Renal cortical epithelial cell (primary cell): Measurements from ENCODE around the gene VSIR. TPM values are rescaled to one million over a fixed set of nuclear protein-coding genes. Genes with fewer than 3 reads are reported as not detected.

Experiments
- DNase-seq: peaks from one replicate; pipeline ENCODE4 v3.0.0-alpha.2; 2011; ENCODE audit warnings: low read depth
- total RNA-seq: library from RNA; depleted of rRNA; stranded (reverse); fragments of >200 nt; gene quantifications from 2 replicates; pipeline ENCODE4 v1.2.3, GENCODE V29; 2014

VSIR gene
- total RNA-seq, 1 donor from 2014 or later, result 14.0 TPM

DNA sequence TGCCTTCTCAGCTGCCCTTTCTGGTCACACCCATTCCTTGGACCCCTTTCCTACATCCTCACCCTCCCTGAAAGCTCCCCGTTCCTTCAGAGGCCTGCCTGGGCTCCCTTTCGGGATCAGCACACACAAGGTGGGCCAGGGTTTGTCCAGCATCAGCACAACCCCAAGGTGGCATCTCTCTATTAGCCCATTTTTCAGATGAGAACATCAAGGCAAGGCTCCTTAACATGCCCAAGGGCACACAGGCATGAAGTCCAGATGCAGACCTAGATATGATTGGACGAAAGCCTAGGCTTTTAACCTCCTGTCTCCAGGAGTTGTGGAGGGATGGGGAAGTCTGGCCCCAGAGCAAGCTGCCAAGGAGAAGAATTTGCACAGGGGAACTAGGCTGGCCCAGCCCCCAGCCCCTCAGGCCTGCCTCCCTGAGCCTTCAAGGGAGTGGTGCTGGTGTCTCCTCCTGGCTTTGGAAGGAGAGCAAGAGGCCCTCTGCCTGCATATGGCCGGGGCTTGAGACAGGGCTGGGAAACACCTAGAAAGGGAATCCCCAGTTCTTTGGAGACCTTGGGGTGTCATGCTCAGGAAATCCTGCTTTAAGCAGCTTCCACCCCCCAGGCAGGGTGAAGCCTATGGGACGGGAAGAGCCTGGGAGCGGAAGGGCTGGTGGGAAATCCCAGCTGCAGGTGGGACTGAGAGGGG is 9.0 kb upstream of the VSIR start:
- no peak for DNase-seq

DNA sequence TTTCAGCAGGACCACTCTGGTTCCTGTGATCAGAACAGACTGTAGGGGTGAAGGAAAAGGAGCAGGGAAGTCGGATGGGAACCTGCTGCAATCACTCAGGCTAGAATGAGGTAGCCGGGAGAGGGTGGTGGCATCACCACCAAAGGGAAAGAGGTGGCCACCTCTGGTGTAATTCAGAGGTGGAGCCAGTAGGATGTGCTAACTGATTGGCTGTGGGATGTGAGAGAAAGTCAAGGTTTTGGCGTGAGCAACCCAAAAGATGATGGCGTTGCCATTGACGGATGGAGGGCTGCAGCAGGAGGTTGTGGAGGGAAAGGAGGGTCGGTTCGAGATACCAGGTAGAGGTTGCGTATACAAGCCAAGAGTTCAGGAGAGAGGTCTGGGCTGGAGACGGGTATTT is 7.4 kb upstream of the VSIR start:
- no peak for DNase-seq

DNA sequence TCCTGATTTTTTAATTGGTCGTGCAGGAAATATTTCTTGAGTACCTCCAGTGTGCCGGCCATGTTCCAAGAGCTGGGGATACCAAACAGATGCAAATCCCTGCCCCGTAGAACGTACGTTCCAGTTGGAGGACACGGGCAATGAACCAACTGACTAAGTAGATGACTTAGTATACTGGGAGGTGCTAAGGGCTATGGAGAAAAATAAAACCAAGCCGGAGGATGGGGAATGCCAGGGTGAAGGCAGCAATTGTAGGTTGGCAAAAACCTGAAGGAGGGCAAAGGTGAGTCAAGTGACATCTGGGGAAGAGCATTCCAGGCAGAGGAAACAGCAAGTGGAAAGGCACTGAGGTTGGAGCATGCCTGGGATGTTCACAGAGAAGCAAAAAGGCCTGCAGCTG is 6.8 kb upstream of the VSIR start:
- no peak for DNase-seq

DNA sequence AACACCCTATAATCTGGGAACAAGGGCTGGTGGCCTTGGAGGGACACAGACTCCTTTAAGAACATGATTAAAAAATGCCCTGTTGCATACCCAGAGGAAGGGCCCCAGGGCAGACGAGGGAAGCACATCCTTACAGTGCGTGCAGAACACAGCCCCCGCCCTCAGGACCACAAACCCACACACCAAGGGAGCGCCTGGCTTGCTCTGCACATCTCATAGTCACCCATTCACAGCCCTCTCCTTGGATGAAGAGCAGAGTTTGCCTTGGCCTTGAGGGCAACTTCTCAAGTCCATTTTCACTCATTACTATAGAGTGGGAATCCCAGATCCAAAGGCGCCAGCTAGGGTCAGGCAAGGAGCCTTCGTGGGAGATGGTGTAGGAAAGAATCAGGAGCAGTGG is 6.3 kb upstream of the VSIR start:
- no peak for DNase-seq

DNA sequence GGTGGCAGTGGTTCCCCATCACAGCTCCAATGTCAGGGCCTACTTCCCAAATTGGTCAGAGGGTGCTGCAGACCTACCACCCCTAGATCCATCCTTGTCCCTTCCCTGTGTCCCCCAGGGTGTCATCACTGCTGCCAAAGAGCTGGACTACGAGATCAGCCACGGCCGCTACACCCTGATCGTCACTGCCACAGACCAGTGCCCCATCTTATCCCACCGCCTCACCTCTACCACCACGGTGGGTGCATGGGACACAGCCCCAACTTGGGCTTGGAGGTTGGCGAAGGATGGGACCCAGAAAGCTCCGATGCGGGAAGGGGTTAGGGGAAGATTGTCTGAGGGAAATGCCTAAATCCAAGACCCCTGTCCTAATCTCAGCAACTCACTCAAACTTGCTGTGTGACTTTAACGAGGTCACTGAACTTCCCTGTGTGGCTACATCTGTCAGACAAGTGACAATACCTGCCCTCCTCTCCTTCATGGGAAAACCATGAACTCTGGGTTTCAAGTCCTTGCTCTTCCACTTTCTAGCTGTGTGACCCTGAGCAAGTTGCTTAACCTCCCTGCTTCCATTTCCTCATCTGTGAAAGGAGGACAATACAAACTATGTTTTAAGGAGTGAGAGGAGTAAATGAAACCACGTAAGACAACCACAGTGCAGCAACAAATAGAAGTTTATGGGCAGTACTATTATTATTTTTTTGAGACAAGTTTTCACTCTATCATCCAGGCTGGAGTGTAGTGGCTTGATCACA is 4.9 kb upstream of the VSIR start:
- DNase-seq, result no peak

DNA sequence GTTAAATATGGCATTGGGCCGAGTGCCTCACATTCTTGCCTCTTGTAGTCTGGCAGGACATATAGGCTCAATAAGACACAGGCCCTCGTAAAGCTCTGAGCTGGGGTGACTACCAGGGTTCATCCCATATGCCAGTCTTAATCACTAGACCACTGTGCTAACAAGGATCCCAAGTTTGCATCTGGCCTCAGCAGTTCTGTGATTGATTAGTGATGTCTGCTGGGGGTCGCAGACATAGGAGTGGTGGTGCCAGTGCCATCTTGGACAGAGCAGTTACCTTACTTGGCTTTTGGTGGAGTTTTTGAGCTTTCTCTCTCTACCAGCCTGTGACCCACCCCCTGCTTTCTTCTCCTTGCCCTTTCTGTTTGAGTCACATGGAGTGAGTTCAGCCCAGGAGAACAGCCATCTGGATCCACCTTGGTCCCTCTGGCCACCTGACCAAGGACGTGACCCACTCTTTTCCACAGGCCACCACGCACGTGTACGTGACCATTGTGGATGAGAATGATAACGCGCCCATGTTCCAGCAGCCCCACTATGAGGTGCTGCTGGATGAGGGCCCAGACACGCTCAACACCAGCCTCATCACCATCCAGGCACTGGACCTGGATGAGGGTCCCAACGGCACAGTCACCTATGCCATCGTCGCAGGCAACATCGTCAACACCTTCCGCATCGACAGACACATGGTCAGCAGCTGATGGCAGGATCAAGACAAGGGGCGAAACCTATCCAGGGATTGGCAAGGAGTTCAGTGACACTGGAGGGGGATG is 4.1 kb upstream of the VSIR start:
- no peak for DNase-seq

DNA sequence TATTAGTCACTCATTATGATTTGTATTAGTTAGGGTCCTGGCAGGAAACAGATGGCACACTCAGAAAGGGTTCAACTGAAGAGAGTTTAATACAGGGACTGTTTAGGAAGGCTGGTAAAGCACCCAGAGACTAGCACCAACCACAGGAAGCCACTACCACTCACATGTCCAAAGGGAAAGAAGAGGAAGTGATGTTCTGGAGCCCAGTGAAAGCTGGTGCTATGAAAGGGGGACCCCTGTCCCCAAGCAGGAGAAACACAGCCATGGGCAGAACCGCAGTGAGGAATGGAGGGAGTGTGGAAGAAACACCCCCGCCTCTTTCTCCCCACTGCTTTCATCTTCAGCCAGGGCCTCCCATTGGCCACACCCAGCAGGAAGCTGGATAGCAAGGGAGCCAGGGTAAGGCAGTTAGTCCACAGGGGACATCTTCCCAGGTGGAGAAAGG is 3.2 kb upstream of the VSIR start:
- no peak for DNase-seq

DNA sequence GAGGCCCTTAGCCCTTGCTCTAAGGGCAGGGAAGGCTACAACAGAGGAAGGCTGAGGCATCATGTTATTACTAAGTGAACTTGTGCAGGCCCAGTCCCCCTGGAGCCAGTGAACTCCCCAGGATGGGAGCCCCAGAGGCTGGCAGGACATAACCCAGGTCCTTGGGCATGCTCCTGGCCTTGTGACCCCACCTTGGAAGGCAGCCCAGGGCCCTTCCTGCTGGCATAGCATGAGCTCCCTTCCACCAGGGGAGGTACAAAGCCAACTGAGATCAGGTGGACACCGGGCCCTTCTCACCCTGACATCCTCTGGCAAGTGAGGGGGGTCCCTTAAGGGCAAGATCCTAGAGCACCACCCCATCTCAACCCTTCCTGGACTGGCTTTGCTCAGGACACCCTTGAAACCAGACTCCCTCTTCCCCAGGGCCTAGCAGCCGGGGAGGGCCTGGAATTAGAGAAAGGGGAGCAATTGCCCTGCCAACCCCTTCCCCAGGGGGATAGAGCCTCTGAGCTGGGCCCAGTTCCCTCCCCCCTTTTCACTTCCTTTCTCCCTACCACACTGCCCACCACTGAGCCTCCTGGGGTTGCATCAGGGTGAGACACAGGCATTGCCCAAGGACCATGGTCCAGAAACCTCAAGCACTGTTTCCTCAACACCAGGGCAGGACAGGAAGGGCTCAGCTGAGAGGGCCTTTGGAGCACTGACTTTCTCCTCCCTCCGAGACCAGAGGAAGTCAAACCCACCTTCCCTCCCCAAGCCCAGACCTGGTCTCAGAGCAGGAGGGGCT is 1.8 kb upstream of the VSIR start:
- no peak for DNase-seq

DNA sequence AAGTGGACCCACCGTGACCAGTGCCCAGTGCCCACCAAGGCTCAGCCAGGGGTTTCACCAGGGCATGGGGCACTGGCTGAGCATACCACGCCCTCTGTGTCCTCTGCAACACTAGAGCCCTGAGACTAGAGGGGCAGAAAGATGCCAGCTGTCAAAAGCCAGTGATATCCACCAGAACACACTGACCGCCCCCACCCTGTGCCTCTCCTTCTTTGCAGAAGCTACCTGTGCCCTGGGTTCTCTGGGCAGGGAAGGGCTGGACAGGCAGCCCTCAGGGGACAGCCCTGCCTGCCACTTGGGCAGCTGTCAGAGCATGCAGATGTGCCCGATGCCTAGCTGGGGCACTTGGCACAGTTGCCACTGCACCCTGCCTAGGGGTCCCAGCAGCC is 494 bp downstream of the VSIR start:
- DNase-seq, result no peak

DNA sequence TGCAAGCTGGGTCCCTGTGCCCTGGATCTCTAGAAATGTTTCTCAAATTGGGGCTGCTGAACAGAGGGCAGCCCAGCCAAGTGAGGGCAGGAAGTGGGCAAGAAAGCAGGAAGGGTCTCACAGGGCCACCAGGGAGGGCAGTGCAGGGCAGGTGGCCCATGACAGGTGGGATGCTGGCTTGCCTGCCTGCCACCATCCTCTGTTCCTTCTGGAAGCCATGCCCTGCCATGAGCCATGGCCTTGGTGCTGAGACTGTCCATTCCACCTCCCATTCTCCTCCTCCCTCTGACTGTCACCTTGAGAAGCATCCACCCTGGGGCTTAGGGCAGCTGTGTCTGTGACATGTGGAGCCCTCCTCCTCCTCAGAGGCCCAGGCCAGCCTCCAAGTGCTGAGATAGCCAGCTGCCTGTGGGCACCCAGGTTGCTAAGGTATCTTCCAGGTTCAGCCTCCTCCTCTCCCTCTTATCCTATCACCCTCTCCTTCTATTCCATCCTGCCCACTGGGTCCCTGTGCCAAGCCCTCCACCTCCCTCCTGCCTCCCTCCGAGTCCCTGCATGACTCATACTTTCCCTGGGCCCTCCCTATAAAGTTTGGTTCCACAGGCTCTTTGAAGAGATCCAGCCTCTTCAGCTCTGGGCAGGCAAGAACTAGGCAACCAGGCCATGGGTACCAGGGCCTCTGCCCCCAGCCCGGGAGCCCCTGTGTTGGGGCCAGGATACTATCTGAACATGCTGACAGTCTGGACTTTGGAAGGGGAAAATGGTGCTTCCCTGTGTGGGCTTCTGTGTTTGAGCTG is 1.3 kb downstream of the VSIR start:
- peak; percentile 60 for DNase-seq

DNA sequence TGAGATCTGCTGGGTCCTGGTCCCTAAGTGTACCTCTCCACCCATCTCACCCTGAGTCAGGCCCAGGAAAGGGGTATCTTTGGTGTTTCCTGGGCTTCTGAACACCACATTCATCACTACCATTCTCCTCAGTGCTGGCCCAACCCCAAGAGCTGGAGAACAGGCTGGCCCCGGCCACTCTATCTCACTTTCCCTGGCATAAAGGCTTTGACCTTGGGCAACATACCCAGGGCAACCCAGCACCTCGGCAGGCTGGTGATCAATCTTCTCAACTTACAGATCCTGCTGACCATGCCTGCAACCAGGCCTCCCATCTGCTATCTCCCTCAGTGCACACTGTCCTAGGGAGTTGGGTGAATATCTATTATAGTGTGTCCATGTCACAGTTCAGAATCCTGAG is 2.1 kb downstream of the VSIR start:
- DNase-seq, result no peak

DNA sequence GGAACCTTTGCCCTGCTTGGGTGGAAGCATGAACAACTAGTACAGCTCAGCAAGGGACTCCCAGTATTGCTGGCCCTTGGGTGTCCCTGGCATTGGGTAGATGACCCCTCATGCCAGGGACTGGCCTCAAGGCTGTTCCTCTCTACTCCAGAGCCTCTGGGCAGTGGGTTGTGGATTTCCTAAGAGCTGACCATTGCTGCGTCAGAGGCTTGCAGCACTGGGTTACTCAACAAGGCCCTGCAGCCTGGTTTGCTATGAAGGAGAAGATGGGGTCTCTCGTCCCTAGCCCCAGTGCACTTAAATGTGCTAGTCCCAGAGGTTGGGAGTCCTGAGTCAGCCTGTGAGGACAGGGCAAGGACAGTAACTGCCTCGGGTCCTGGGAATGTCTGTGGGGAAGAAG is 2.5 kb downstream of the VSIR start:
- no peak for DNase-seq

DNA sequence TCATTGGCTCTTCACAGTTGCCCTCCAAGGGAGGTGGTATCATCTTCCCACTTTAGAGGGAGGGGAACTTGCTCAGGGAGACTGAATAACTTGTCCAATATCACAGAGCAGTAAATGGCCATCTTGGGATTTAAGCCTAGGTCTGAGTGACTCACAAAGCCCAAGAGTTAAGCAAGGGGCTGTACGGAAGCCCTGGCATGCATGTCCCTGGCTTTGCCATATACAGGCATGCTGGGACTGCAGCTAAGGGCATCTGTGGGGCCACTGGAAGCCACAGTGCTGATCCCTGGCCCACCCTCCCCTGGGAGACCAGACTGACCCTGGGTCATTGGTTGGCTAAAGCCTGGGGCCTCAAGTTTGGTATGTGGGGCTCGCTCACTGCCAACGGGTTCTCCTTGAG is 3.1 kb downstream of the VSIR start:
- no peak for DNase-seq

DNA sequence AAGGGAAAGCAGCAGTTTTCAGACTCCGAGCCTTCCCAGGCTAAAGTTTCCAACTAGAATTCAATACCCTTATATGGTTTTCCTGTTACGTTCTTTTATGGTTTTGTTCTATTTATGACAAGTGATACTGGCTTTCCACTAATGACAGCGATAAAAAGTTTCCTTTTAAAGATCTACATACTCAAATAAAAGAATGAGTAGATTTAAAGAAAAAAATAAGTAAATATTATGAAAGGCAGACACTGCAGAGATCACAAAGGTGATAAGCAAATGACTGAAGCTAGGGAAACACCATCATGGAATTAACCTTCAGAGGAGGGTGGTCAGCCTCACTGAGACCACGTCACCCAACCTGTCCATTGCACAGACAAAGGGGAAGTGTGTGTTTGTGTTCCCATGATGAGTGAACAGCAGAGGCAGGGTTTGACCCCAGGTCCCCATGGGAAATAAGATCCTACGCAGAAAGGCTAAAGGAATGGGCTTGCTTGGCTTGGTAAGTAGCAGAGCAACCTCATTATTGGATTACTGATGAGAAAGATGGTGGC is 4.0 kb downstream of the VSIR start:
- no peak for DNase-seq

DNA sequence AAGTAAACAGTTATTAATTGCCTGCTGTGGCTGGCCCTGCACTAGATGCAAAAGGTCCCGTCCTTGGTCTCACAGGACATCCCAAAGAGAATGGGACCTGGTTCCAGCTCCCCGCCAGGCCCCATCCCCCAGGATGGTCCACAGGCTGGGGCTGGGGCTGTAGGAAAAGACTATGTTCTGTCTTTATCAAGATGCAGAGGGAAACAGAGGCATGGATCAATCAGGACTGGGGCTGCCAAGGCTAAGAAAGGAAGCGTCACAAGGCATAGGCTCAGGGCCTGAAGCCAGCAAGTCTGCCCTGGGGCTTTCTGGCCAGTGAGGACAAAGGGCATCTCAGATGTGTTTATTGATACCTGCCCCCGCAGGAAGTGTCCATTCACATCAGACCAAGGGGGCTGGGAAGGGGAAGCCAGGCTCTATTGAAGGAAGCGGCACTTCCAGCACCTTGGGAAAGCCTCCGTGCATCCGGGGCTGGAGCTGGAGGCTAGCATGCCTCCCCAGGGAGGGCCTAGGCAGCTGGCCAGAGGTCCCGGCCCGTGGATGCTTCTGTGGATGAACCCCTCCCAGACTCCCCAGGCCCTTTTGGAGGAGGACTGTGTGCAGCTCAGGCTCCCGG is 5.8 kb downstream of the VSIR start:
- peak; percentile 47 for DNase-seq

DNA sequence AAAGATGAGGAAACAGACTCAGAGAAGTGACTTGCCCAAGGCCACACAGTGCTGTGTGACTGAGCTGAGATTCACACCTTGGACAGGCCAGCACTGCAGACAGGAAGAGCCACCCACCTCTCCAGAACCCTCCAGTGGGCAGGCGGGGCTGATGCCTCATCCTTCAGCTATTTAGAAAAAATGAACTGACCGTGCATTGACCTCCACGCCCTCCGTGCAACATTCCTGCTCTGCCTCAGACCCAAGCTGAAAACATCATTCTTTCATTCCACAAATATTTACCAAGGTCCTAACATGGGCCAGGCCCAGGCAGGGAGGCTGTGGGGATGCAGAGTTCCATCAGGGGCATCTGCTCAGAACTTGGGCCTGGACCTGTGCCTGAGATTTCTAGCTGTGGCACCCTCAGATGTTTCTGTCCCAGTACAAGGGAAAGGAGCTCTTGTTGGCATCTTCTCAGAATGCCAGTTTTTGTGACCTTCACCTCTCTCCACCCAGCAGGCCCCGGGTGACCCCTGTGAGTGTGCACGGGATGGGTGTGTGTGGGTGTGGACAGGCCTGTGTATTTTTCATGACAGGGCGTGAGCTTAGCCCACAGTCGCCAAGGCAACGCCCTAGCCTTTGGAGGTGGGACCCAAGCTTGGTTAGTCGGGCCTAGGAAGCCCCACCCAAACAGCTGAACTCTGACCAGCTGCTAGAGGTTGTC is 6.5 kb downstream of the VSIR start:
- peak; percentile 97 for DNase-seq

DNA sequence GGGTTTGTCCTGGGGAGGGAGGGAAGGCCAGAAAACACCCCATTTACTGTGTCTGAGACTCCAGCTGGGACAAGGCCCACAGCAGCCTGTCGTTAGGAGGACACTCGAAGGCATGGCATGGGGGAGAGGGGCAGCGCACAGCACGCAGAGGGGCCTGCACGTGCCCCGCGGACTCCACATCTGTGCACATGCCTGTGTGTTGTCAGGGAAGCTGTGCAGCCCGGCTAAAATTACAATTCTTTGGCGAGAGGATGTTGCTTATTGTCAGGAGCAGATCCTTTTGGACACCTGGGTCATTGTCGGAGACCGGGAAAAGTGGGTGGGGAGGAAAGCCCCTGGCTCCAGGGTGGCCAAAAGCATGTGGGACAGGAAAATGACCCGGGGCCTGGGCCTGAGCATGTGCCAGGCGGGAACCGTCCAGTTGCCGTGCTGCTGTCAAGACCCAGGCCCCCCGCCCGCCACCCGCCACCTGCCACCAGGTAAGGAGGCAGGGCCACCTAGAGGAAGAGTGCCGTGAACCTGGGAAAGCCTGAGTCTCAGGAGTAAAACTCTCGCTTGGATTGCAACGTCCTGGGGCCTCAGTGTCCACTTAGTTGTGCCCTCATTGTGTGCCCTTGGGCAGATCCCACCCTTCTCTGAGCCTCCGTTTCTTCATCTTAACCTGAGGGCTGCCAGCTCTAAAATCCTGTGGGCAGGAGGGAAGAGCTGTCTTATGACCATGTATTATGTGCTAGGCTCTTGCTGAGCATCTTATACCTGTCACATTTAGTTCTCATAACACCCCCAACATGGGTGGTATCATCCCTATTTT is 7.2 kb downstream of the VSIR start:
- no peak for DNase-seq

DNA sequence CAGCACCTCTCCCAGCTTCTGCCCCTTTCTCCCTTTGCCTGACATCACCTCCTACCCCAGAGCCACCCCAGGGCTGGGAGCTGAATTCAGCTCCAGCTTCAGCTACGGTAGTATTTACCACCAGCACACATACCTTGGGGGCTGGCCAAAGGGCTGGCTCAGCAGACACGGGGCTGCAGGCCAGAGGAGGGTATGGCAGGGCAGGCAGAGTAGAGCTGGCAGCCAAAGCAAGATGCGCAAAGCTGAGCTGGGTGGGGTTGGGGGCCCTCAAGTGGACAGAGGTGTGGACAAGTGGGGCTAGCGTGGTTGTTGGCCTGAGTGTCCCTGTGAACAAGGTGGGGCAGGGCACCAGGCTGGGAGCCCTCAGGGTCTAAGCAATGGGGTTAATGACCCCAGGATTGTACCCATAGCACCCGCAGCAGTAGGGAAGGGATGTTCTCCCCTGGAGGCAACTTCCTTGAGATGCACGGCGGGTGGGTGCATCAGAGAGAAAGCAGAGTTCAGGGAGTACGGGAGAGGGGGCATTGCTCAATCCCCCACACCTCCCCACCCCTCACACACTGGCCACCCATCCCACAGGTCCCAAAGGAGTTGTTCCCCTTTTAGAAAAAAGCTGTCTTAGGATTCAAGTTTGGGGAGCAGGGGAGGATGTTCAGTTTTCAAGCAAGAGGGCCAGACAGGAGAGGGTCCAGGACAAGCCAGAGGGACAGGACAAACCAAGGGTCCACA is 8.0 kb downstream of the VSIR start:
- DNase-seq, result no peak
